H1 (cell line): Measurements from ENCODE around the gene CYP4F11. TPM values are rescaled to one million over a fixed set of nuclear protein-coding genes. Genes with fewer than 3 reads are reported as not detected.

Experiments used
- CTCF ChIA-PET: fragments of 300-600 bp; sonication (Branson Sonifier 250); formaldehyde crosslinking; loops from one replicate; lab custom pipeline; 2021; ENCODE audit not compliant: partially characterized antibody; lab: Charles Lee
- POLR2A ChIA-PET: fragments of 300-600 bp; sonication (Branson Sonifier 250); formaldehyde crosslinking; loops from one replicate; lab custom pipeline; 2021; ENCODE audit warnings: inconsistent platforms; ENCODE audit not compliant: partially characterized antibody; lab: Charles Lee
- DNase-seq, 2 experiments: peaks; one replicate each; pipeline versions ENCODE4 v3.0.0 to v3.0.0-alpha.2; 2010 to 2022; ENCODE audit warnings: low spot score in 2 of 2, low read depth in 1 of 2, mixed read lengths in 1 of 2
- FAIRE-seq: peaks from 2 replicates; lab custom pipeline; 2011; peaks lifted over from hg19 to GRCh38; lab: Jason Lieb, UNC
- H2AFZ ChIP-seq: 2 replicates; pipeline ENCODE4 v1.8.1; 2012; ENCODE audit warnings: low read length, inconsistent platforms
- H2AK5ac ChIP-seq: 2 replicates; pipeline ENCODE4 v1.6.1; 2013; ENCODE audit warnings: low read depth, low read length
- H2BK120ac ChIP-seq: replicated peaks from 2 replicates; pipeline ENCODE3; 2013; ENCODE audit warnings: low read depth, low read length, inconsistent platforms
- H2BK12ac ChIP-seq: 2 replicates; pipeline ENCODE4 v1.6.1; 2013; ENCODE audit warnings: low read depth, low read length
- H2BK15ac ChIP-seq: 2 replicates; pipeline ENCODE4 v1.6.1; 2013; ENCODE audit warnings: low read length
- H2BK20ac ChIP-seq: 2 replicates; pipeline ENCODE4 v1.6.1; 2013; ENCODE audit warnings: low read length
- H2BK5ac ChIP-seq: 2 replicates; pipeline ENCODE4 v1.6.1; 2013; ENCODE audit warnings: low read depth, low read length
- H3K14ac ChIP-seq: 2 replicates; pipeline ENCODE4 v1.6.1; 2013; ENCODE audit warnings: inconsistent platforms; ENCODE audit not compliant: insufficient read length
- H3K18ac ChIP-seq: 2 replicates; pipeline ENCODE4 v1.6.1; 2013; ENCODE audit warnings: low read length; ENCODE audit errors: extremely low read depth
- H3K23ac ChIP-seq: 2 replicates; pipeline ENCODE4 v1.6.1; 2013; ENCODE audit warnings: inconsistent platforms; ENCODE audit not compliant: insufficient read length
- H3K23me2 ChIP-seq: 2 replicates; pipeline ENCODE4 v1.6.1; 2013; ENCODE audit warnings: low read depth, low read length
- H3K27ac ChIP-seq: 2 replicates; pipeline ENCODE4 v1.6.1; 2011; ENCODE audit warnings: low read depth, low read length, inconsistent platforms
- H3K27me3 ChIP-seq, 4 experiments: replicated peaks in 1 of 4; 1 replicate in 1 of 4; 2 replicates in 3 of 4; pipeline versions ENCODE4 v1.6.1 to v1.8.1; 2011 to 2013; ENCODE audit warnings: low read length in 3 of 4, mild to moderate bottlenecking in 3 of 4, inconsistent platforms in 2 of 4, mixed read lengths in 2 of 4, moderate library complexity in 1 of 4; ENCODE audit not compliant: control insufficient read depth in 3 of 4, insufficient read depth in 3 of 4; ENCODE audit errors: extremely low read depth in 1 of 4
- H3K36me3 ChIP-seq, 4 experiments: 2 replicates each; pipeline versions ENCODE4 v1.6.1 to v1.8.1; 2011 to 2013; ENCODE audit warnings: mild to moderate bottlenecking in 4 of 4, low read length in 3 of 4, moderate library complexity in 2 of 4, control low read depth in 1 of 4, inconsistent platforms in 1 of 4; ENCODE audit not compliant: insufficient read depth in 4 of 4, control insufficient read depth in 2 of 4
- H3K4ac ChIP-seq: replicated peaks from 2 replicates; pipeline ENCODE3; 2013; ENCODE audit warnings: low read length, low read depth, mixed read lengths, inconsistent platforms; ENCODE audit not compliant: insufficient read length
- H3K4me1 ChIP-seq, 4 experiments: replicated peaks in 1 of 4; 1 replicate in 1 of 4; 2 replicates in 3 of 4; pipeline versions ENCODE4 v1.6.1 to v1.8.1; 2011 to 2013; ENCODE audit warnings: low read length in 3 of 4, inconsistent platforms in 2 of 4, mixed read lengths in 1 of 4; ENCODE audit not compliant: insufficient read depth in 4 of 4, control insufficient read depth in 3 of 4
- H3K4me2 ChIP-seq, 2 experiments: 2 replicates each; pipeline versions ENCODE4 v1.6.1 to v1.8.1; 2011 to 2013; ENCODE audit warnings: low read depth in 2 of 2, low read length in 2 of 2, control low read depth in 1 of 2, inconsistent platforms in 1 of 2, mild to moderate bottlenecking in 1 of 2; ENCODE audit not compliant: insufficient read depth in 1 of 2
- H3K4me3 ChIP-seq, 4 experiments: fragments of 200-600, 300-600 bp in 1 of 4; sonication (generic), shearing (Covaris generic), sonication (Bioruptor Twin) in 1 of 4; 2 replicates each; pipeline versions ENCODE4 v1.5.1 to v1.8.1; 2011 to 2016; ENCODE audit warnings: low read length in 4 of 4, low read depth in 3 of 4, control low read depth in 2 of 4, inconsistent platforms in 2 of 4, mild to moderate bottlenecking in 2 of 4, mixed read lengths in 1 of 4, moderate library complexity in 1 of 4; ENCODE audit not compliant: insufficient read depth in 2 of 4; ENCODE audit errors: extremely low read depth in 1 of 4
- H3K56ac ChIP-seq: replicated peaks from 2 replicates; pipeline ENCODE3; 2013; ENCODE audit warnings: low read depth, mild to moderate bottlenecking, mixed read lengths, low read length, inconsistent platforms; ENCODE audit not compliant: insufficient read length
- H3K79me1 ChIP-seq: 2 replicates; pipeline ENCODE4 v1.6.1; 2013; ENCODE audit warnings: low read depth, low read length, control low read depth
- H3K79me2 ChIP-seq, 2 experiments: 2 replicates each; pipeline versions ENCODE4 v1.6.1 to v1.8.1; 2012 to 2013; ENCODE audit warnings: low read length in 2 of 2, mild to moderate bottlenecking in 2 of 2, inconsistent platforms in 1 of 2; ENCODE audit not compliant: insufficient read depth in 2 of 2, control insufficient read depth in 1 of 2
- H3K9ac ChIP-seq, 4 experiments: replicated peaks in 1 of 4; 1 replicate in 1 of 4; 2 replicates in 3 of 4; pipeline versions ENCODE4 v1.6.1 to v1.8.1; 2011 to 2013; ENCODE audit warnings: low read depth in 3 of 4, low read length in 3 of 4, control low read depth in 2 of 4, mild to moderate bottlenecking in 2 of 4, moderate library complexity in 2 of 4, inconsistent platforms in 1 of 4; ENCODE audit errors: extremely low read depth in 1 of 4
- H3K9me3 ChIP-seq, 2 experiments: 2 replicates each; pipeline versions ENCODE4 v1.6.1 to v1.8.1; 2012 to 2013; ENCODE audit warnings: mild to moderate bottlenecking in 2 of 2, moderate library complexity in 2 of 2, control low read depth in 1 of 2, inconsistent platforms in 1 of 2, low read depth in 1 of 2, low read length in 1 of 2, mixed read lengths in 1 of 2; ENCODE audit not compliant: insufficient read depth in 2 of 2
- H4K20me1 ChIP-seq, 2 experiments: replicated peaks in 1 of 2; 2 replicates each; pipeline versions ENCODE3 to v1.8.1; 2011 to 2013; ENCODE audit warnings: inconsistent platforms in 2 of 2, low read length in 2 of 2, mild to moderate bottlenecking in 1 of 2; ENCODE audit not compliant: insufficient read depth in 2 of 2, control insufficient read depth in 1 of 2
- H4K5ac ChIP-seq: 2 replicates; pipeline ENCODE4 v1.6.1; 2013; ENCODE audit warnings: low read length, low read depth, mixed read lengths, inconsistent platforms; ENCODE audit not compliant: insufficient read length
- H4K8ac ChIP-seq: 2 replicates; pipeline ENCODE4 v1.8.0; 2013; ENCODE audit warnings: mild to moderate bottlenecking, moderate library complexity, low read length, inconsistent platforms; ENCODE audit not compliant: insufficient read depth; ENCODE audit errors: extremely low read depth
- H4K91ac ChIP-seq: replicated peaks from 2 replicates; pipeline ENCODE3; 2013; ENCODE audit warnings: low read length, mixed read lengths, inconsistent platforms; ENCODE audit not compliant: insufficient read length
- GABPA ChIP-seq: IDR thresholded peaks from 2 replicates; pipeline ENCODE4 v1.6.1; 2011; ENCODE audit warnings: mild to moderate bottlenecking, low read length, moderate library complexity, borderline replicate concordance; ENCODE audit not compliant: insufficient read depth
- JUN ChIP-seq: IDR thresholded peaks from 2 replicates; pipeline ENCODE4 v1.6.1; 2011; ENCODE audit warnings: low read depth, mild to moderate bottlenecking, improper control_type of control experiment, low read length
- KDM5A ChIP-seq: fragments of 200-600 bp; IDR thresholded peaks from 2 replicates; pipeline ENCODE4 v1.7.1; 2012; ENCODE audit warnings: mild to moderate bottlenecking, low read length, inconsistent platforms, mixed read lengths
- POLR2A ChIP-seq, 2 experiments: IDR thresholded peaks; 1 replicate in 1 of 2; 2 replicates in 1 of 2; pipeline ENCODE4 v1.6.1; 2011; ENCODE audit warnings: low read depth in 2 of 2, low read length in 2 of 2, mild to moderate bottlenecking in 2 of 2; ENCODE audit errors: control extremely low read depth in 1 of 2
- RNF2 ChIP-seq: fragments of 200-900, 300-1000 bp; sonication (generic); IDR thresholded peaks from 2 replicates; pipeline ENCODE4 v1.7.1; 2016; ENCODE audit warnings: borderline replicate concordance, low read depth, mild to moderate bottlenecking, antibody characterized with exemption, low read length; ENCODE audit not compliant: poor library complexity, severe bottlenecking; ENCODE audit errors: missing control alignments
- SIX5 ChIP-seq: IDR thresholded peaks from 2 replicates; pipeline ENCODE4 v1.6.1; 2011; ENCODE audit warnings: mild to moderate bottlenecking, low read depth, low read length
- SP1 ChIP-seq: IDR thresholded peaks from 2 replicates; pipeline ENCODE4 v1.6.1; 2011; ENCODE audit warnings: low read depth, low read length
- WGBS, 2 experiments: shearing (Covaris generic) in 1 of 2; methylation state at CpG; one replicate each; pipeline versions ENCODE4 v1.1.6 to v1.1.7; 2013 to 2015; ENCODE audit warnings: low lambda C conversion rate in 2 of 2, mixed read lengths in 2 of 2, inconsistent platforms in 1 of 2, low coverage in 1 of 2, missing lambda C conversion rate in 1 of 2; ENCODE audit not compliant: insufficient replicate concordance in 2 of 2, insufficient coverage in 1 of 2, insufficient read length in 1 of 2; ENCODE audit errors: extremely low coverage in 1 of 2, missing lambda C conversion rate in 1 of 2; 5-methylcytosine and 5-hydroxymethylcytosine counted together
- polyA plus RNA-seq, 7 experiments: library from polyadenylated mRNA; depleted of rRNA in 3 of 7; stranded (reverse) in 5 of 7; unstranded in 2 of 7; fragments of >200 nt in 5 of 7; fragments of 200-250 nt in 2 of 7; gene quantifications; 1 replicate in 5 of 7; 2 replicates in 1 of 7; 4 replicates in 1 of 7; pipeline versions ENCODE4 v1.2.1 to v1.2.3, GENCODE V29; 2011 to 2013; ENCODE audit warnings: missing spikeins in 2 of 7, mixed read lengths in 2 of 7
- total RNA-seq: library from RNA; stranded (reverse); fragmentation: NEBNext Ultra II Directional; extraction: Animal tissue kit (Norgen Biotek cat#: 25700); gene quantifications from 2 replicates; pipeline ENCODE4 v1.2.1, GENCODE V29; 2021

Gene CYP4F11
- total and polyA plus RNA-seq, 2 of the 8 experiments (the other 6 are each of a cell fraction or from before 2014, with no cell fraction given), result not detected

DNA sequence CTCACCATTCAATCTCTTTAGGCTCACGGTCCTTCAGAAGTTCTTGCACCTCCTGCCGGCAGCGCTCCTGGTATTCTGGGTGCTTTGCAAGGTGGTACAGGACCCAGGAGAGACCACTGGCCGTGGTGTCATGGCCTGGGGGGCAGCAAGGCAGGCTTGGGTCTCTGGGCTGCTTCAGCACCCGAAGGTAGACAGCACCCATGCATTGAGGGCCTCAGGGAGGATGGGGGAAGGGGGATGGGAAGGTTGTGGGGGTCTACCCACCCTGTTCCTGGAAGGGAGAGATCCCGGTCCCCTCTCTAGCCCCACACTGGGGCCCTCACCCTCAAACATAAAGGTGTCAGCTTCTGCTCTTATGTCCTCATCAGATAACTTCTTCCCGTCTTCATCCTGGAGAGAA is 48.4 kb downstream of the CYP4F11 start:
- FAIRE-seq (no peak), DNase-seq (no peak)
- Histone ChIP-seq H2BK5ac (no peak overlapping the region), H3K23ac (no peak overlapping the region), H2BK15ac (no peak overlapping the region), H3K23me2 (no peaks in the 10 kb centered on the region), H3K79me1 (no peaks in the 10 kb centered on the region), H3K27ac (no peak overlapping the region), H3K18ac (no peak overlapping the region), H3K4me3 (no peak overlapping the region), H2AK5ac (no peak overlapping the region), H4K5ac (no peak overlapping the region), H4K20me1 (no peaks in the 10 kb centered on the region), H2AFZ (no peak overlapping the region), H3K9me3 (peaks cover 58 to 64% of the 10 kb centered on the region in 2 experiments), H3K79me2 (no peaks in the 10 kb centered on the region), H3K14ac (no peak overlapping the region), H3K56ac (no peak overlapping the region), H4K91ac (no peak overlapping the region), H3K9ac (no peak overlapping the region), H3K4ac (no peak overlapping the region), H4K8ac (no peak overlapping the region), H3K36me3 (no peaks in the 10 kb centered on the region; a peak in 1 of 8 replicates), H2BK20ac (no peak overlapping the region), H3K27me3 (no peaks in the 10 kb centered on the region), H2BK12ac (no peak overlapping the region), H3K4me2 (no peak overlapping the region), H2BK120ac (no peak overlapping the region), H3K4me1 (no peaks in the 10 kb centered on the region)
- ChIA-PET POLR2A (no interaction called here), CTCF (no interaction called here)
- WGBS, 2 experiments, result 69% methylated on average over 4 of the region's 7 CpGs; no CpG with 5 or more reads in 1 of the 2 experiments
- no peak for TF ChIP-seq KDM5A
- TF ChIP-seq GABPA, result no peak
- no peak for TF ChIP-seq POLR2A (IDR thresholded peaks at IDR 0.05; ENCODE audit: control extremely low read depth in 1 of 2, low read depth in 2 of 2, low read length in 2 of 2)
- TF ChIP-seq SIX5, result no peak
- TF ChIP-seq JUN, result no peak
- no peak for TF ChIP-seq RNF2
- no peak for TF ChIP-seq SP1
